GM12892 (cell line): ENCODE measurements around the gene RMP24.

Experiments
- POLR2A ChIP-seq: IDR thresholded peaks from 2 replicates; pipeline ENCODE4 v1.6.1; 2011; ENCODE audit warnings: low read depth, low read length, control low read depth
- POLR2AphosphoS5 ChIP-seq: IDR thresholded peaks from 2 replicates; pipeline ENCODE4 v1.6.1; 2011; ENCODE audit warnings: low read depth, low read length, control low read depth
- TAF1 ChIP-seq: IDR thresholded peaks from 2 replicates; pipeline ENCODE4 v1.6.1; 2011; ENCODE audit warnings: low read depth, mild to moderate bottlenecking, control low read depth, low read length, borderline replicate concordance

- TF ChIP-seq POLR2AphosphoS5 (no peak), POLR2A (no peak), TAF1 (no peak)
These were observed 50.9 kb downstream of the RMP24 start for GRCh38 chr18:36023336-36023735.
